Effector CD4-positive, alpha-beta T cell (primary cell): Measurements from ENCODE around the gene IL1R1.

ENCODE experiments used
- DNase-seq: peaks from one replicate; pipeline ENCODE4 v3.0.0-alpha.2; 2020

IL1R1 gene

DNA sequence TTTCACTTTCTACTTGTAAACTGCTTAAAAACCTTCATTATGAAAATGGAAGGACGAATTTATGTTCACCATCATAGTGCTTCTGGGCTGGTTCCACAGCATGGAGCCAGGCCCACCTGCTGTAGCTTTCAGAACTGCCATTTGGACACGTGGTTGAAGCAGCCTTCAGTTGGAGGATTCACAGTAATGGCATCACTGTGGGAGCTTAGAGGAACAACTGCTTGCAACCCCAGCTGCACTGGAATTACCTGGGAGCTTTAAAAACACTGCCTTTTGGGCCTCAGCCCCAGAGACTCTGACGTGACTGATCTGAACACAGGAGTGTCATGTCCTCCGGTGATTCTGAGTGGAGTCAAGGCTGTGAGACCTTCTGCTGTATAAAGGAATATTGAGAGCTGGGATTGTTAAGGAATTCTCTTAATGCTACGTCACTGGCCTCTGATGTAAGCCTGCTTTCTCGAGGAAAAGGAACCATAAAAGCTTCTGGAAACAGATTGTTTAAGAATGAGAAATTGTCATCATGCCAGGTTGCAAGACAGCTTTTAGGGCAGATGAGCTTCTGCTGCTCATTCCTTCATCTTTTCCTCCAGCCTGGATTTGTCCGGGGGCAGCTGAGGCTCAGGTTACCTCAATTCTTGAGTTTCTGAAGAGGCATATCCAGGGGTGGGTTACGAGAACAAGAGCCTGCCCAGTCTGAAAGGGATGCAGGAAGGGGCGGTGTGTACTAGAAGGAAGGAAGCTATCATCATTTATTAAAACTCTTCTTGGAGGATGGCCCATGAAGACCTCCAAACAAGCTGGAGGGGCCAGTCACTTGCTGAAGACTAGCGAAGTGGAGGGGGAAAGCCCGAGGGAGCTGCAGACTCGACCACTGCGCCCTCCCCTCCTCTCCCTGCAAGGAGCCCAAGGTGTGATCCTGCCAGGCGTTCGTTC is 1.3 kb upstream of the IL1R1 start:
- no peak for DNase-seq

DNA sequence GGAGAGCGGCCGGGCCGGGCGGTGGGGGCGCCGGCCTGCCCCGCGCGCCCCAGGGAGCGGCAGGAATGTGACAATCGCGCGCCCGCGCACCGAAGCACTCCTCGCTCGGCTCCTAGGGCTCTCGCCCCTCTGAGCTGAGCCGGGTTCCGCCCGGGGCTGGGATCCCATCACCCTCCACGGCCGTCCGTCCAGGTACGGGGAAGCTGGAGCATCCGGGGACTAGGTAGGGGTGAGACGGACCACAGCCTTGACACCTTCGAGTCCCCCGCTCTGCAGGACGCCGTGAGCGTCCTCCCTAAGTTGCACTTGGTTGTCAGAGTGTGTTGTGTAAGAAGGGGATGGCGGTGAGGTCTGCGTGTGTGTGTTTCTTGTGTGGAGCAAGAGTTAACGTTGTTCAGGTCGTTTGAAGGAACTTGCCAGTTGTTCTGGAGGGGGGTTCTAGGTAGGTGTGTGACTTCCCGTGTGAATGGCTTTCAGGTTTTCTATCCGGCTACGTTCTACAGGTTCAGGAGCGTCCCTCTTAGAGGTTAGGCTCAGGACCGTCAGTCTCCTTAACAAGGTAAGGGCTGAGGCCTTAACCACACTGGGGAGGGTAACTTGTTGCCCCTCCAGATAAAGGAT is 393 bp downstream of the IL1R1 start:
- no peak for DNase-seq

DNA sequence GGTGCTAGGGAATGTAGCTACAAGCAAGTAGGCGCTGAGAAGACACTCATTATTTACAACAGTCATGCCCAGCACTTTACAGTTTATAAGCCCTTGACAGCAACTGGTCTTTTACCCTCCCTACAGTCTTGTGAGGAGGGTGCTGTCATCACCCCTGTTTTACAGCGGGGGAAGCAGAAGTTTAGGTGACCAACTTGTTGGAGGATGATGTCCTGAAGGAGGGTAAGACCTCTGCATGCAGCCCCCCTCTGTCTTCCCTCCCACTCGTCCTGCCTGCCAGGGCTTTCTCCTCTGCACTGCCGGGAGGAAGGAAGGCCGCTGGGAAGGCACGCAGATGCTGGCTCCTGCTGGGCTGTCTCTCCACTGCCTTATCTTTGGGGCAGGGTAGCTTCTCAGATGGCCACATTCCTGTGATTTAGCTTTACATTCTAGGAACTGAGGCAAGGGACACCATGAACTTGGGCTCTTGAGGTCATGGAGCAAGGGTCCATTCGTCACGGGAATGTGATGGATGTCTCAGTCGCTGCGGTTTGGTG is 972 bp downstream of the IL1R1 start:
- no peak for DNase-seq

DNA sequence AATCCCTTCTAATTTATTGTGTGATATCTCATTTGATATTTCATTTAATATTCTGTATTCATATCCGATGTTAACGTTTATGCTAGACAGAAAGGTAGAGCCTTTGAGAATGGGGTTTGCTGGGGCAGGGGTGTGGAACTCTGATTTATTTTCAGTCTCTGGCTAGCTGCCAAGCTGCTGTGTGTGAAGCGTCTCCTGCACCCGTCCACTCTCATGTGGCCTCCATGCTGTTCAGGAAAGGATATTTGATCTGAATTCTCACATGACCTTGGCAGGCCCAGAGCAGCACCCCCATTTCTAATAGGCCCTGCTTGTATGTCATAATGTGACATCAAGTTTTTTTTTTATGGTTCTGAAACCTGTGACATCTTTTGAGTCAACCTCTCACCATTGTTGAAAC is 1.6 kb downstream of the IL1R1 start:
- DNase-seq = no peak

- no peak for DNase-seq
Observed at GRCh38 chr2:102145107-102145506, 2.6 kb downstream of the IL1R1 start.

- DNase-seq = no peak
Observed at GRCh38 chr2:102145934-102146333, 3.4 kb downstream of the IL1R1 start.

DNA sequence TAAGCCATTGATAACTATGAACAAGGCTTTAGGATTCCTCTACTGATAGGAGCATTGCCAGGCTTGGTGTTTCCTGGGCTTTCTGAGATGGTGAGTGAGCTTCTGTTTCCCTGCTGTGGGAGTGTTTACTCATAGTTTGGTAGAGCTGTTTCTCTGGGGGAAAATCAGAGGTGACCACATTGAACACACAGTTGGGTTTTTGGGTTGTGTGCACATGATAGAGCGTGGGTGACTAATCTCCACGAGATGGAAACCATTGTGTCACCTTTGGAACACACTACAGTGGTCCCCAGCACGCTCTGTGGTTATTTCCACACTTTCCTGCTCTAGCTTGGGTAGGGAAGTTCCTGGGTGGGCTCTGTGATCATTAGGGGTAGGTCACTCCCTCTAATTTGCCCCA is 5.4 kb downstream of the IL1R1 start:
- no peak for DNase-seq

DNA sequence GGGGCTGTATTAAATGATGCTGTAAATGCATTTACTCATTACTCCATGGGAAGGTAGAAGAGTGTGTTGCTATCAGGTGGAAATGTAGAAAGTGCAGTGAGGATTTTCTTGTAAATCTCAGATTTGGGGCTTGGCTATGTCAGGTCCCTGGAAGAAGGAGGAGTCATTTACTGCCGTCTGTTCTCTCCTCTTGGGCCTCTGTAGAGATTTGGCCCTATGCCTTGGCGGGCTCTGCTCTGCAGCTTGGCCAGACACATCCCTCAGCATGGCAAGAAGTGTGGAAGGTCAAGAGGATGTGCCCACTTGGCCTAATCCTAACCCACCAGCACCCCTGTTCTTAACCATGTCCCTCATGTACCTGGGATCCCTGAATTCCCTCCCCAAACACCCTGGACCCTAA is 6.7 kb downstream of the IL1R1 start:
- DNase-seq = no peak

DNA sequence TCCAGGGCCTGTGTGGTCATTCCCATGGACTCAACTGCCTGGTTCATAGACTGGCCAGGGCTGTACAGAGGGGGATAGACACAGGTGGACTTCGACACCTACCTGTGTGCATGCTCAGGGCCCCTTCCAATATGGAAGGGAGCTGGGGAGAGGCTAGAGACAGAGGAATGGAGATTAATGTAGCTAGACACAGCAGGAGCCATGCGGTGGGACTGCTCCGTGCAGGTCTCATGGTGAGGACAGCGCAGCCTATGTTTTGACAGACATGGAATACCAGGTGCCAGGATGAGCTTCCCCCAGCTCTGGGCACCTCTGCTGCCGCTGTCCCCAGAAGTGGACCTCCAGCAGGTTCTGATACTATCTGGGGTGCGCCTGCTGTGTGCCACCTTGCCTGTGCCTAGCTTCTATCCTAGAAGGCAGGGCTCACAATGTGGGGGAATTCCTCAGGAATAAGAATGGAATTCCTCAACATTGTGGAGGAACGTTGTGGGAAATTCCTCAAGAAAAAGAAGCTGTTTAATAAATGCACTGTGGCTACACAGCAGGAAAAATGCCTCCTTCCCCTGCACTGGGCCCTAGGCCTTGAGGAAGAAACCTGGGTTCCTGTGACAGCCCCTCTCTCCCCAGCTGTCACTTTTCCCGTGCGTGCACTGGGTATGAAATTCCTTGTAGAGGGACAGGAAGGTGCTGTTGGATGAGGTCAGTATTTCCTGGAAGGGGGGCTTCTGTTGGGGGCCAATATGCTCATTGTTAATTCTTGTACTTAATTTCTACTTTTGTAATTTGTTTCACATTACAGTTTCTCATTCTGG is 7.3 kb downstream of the IL1R1 start:
- no peak for DNase-seq

- no peak for DNase-seq
Observed at GRCh38 chr2:102154364-102154763, 11.8 kb downstream of the IL1R1 start.

- DNase-seq = no peak
Observed at GRCh38 chr2:102154946-102155702, 12.6 kb downstream of the IL1R1 start.

GRCh38 chr2:102155703-102156515 is 13.4 kb downstream of the IL1R1 start:
- no peak for DNase-seq

- no peak for DNase-seq
Observed at GRCh38 chr2:102158011-102158755, 15.6 kb downstream of the IL1R1 start.

GRCh38 chr2:102159295-102159694 is 16.7 kb downstream of the IL1R1 start:
- no peak for DNase-seq

DNA sequence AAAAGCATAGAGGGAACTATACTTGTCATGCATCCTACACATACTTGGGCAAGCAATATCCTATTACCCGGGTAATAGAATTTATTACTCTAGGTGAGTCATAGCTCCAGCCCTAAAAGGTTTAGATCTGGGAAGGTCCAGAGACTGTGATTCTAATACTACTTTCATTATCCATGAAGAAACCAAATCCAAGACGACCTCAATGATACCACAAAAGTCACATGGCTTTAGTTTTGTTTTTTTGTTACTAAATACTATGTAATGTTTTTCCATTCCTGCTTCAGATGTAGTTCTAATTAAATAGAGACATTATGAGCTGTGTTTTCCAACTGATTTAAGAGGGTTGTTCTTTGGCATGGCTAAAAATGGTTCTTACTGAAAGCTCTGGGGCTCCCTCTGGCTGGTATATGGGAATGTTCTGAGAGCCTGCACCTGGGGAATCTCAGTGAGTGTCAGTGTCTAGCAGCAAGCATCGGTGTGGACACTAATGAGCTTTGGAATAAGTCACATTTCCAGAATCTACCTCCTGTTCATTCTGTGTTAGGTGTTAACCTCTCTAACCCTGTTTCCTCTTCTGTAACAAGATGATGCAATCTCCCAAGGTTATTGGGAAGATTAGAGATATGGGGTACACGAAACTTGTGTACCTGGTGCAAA is 23.8 kb downstream of the IL1R1 start:
- DNase-seq = no peak

DNA sequence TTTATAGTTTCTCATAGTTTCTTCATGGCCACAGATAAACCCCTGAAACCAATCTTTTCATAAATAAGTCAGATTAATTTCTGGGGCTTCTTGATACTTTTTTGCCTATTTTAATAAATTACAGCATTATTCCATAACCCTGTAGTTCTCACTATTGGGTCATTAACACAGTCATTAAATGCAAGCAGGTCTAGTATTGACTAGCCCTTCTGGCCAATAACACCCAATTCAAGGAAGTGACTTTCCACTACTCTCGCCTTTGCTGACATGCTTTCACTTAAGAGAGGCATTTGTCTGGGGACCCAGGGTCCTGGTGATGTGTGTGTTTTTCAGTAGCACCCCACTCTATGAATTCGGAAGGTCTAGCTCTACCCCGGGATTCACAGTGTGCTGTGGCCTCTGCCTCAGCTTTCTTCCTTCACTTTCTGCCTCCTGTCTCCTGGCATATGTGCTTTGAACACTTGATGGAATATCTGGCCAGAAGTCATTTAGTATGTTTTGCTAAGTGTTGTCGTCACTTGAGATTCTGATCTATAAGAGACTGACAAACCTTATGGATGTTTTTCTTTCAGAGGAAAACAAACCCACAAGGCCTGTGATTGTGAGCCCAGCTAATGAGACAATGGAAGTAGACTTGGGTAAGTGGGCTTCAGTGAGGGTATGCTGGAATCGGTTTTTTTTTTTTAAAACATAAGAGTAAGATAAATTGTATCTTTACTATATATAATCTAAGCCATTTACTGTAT is 25.7 kb downstream of the IL1R1 start:
- no peak for DNase-seq

- DNase-seq = no peak
Observed at GRCh38 chr2:102171946-102172345, 29.4 kb downstream of the IL1R1 start.

GRCh38 chr2:102172745-102173144 is 30.2 kb downstream of the IL1R1 start:
- no peak for DNase-seq

- no peak for DNase-seq
Observed at GRCh38 chr2:102176172-102176571, 33.6 kb downstream of the IL1R1 start.
